Measurements from ENCODE around the gene ESR2. TPM values are rescaled to one million over a fixed set of nuclear protein-coding genes. Genes with fewer than 3 reads are reported as not detected.
A peak's percentile ranks its signal among the peaks of the same experiment; 100 is the strongest.

Gene ESR2
- total RNA-seq, 4 donors from 2014 or later, result 0.14 to 1.4 TPM; not detected in 2

DNA sequence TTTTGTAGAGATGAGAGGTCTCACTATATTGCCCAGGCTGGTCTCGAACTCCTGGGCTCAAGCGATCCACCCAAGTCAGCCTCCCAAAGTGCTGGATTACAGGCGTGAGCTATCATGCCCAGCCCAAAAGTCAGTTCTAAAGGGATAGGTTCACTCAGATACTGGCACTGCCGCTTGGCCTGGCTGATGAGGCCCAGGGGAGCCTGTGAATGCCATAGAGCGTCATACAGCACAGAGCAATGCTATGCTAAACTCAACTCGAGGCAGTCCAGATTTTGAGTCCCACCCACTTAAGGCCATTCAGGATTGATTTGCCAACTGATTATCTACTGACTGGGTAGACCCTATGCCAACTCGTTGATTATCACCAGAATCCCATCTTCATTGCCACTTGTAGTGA lies 179.4 kb downstream of the ESR2 start:
- peaks cover 0 to 7% (median 0%) of the 10 kb centered on the region in 4 donors for H3K36me3 ChIP-seq
- no peak overlapping the region for H3K27ac ChIP-seq
- DNase-seq, result no peak
- H3K4me1 ChIP-seq, result peaks cover 0 to 23% (median 4%) of the 10 kb centered on the region in 4 donors
- intact Hi-C loops (cut with DNase I; ENCODE audit: low total_unique reads), result no loop called here
- no peaks in the 10 kb centered on the region for H3K9me3 ChIP-seq
- H3K4me3 ChIP-seq, result no peak overlapping the region
- H3K27me3 ChIP-seq, result no peaks in the 10 kb centered on the region
- no peak for TF ChIP-seq EP300 (IDR thresholded peaks at IDR 0.05; ENCODE audit: low read depth)
- TF ChIP-seq, protein P1, sequence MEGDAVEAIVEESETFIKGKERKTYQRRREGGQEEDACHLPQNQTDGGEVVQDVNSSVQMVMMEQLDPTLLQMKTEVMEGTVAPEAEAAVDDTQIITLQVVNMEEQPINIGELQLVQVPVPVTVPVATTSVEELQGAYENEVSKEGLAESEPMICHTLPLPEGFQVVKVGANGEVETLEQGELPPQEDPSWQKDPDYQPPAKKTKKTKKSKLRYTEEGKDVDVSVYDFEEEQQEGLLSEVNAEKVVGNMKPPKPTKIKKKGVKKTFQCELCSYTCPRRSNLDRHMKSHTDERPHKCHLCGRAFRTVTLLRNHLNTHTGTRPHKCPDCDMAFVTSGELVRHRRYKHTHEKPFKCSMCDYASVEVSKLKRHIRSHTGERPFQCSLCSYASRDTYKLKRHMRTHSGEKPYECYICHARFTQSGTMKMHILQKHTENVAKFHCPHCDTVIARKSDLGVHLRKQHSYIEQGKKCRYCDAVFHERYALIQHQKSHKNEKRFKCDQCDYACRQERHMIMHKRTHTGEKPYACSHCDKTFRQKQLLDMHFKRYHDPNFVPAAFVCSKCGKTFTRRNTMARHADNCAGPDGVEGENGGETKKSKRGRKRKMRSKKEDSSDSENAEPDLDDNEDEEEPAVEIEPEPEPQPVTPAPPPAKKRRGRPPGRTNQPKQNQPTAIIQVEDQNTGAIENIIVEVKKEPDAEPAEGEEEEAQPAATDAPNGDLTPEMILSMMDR (IDR thresholded peaks at IDR 0.05), result no peak
- no peak for TF ChIP-seq POLR2AphosphoS5 (IDR thresholded peaks at IDR 0.05)
- no peak for TF ChIP-seq POLR2A (IDR thresholded peaks at IDR 0.05)
- 91% methylated on average over 7 of the region's 7 CpGs; no CpG with 5 or more reads in 1 of the 2 donors for WGBS, 2 donors (ENCODE audit: low coverage in 1 of 2)
- in situ Hi-C loops (cut with MboI; ENCODE audit: low pct_ligation_motif_present in 1 of 4, low pct_unique_long_range_greater_than_20kb in 1 of 4, low sequenced_read_pairs in 3 of 4), result no loop called here

- WGBS, 2 donors (ENCODE audit: low coverage in 1 of 2), result 13 to 52% methylated on average over 3 to 9 of the region's 9 CpGs
- TF ChIP-seq, protein P1 (IDR thresholded peaks at IDR 0.05), result no peak
- TF ChIP-seq EP300 (IDR thresholded peaks at IDR 0.05; ENCODE audit: low read depth) (no peak), POLR2A (IDR thresholded peaks at IDR 0.05) (no peak), POLR2AphosphoS5 (IDR thresholded peaks at IDR 0.05) (no peak)
- no peak for DNase-seq
- in situ Hi-C loops (cut with MboI; ENCODE audit: low pct_ligation_motif_present in 1 of 4, low pct_unique_long_range_greater_than_20kb in 1 of 4, low sequenced_read_pairs in 3 of 4), result no loop called here
- Histone ChIP-seq H3K4me1 (peaks cover 0 to 23% (median 4%) of the 10 kb centered on the region in 4 donors), H3K36me3 (peaks cover 0 to under 1% (median 0%) of the 10 kb centered on the region in 4 donors), H3K27me3 (no peaks in the 10 kb centered on the region), H3K4me3 (no peak overlapping the region), H3K27ac (peak overlapping the region; percentile 68 to 80 (median 76)), H3K9me3 (no peaks in the 10 kb centered on the region)
- intact Hi-C loops (cut with DNase I; ENCODE audit: low total_unique reads), result no loop called here
Measured at GRCh38 chr14:64114166-64114565, 180.0 kb downstream of the ESR2 start.

DNA sequence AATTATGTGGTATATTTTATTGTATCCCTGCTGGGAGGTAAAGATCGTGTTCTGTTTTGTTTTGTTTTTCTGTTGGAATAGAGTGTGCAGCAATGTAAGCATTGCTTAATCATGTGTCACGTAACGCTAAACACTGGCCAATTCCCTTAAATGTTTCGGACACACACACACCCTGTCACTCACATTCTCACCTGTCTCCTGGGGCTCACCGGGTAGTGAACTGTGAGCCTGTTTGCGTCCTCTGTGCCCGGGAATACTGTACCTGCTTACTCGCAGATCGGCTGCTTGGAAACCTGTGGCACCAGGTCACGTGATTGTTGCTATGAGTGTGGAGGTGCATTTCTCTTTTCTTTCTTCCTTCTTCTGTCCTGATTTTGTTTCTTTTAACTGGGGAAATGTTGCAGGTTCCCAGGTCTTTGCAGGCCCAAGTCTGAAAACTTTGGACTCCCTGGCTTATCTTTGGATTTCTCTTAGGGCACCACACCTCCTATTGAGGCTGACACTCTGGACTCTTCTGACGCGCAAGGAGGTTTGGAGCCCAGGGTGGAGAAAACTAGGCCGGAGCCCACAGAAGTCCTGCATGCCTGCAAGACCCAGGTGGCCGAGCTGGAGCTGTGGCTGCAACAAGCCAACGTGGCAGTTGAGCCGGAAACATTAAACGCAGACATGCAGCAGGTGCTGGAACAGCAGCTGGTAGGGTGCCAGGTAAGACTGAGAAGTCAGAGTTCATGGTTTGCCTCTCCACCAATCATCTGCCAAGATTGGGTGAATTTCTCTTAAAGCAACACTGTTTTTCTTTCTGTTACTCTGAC lies 181.1 kb downstream of the ESR2 start:
- peak overlapping the region; percentile 68 to 80 (median 76) for H3K27ac ChIP-seq
- H3K4me1 ChIP-seq, result peaks cover 0 to 23% (median 4%) of the 10 kb centered on the region in 4 donors
- in situ Hi-C loops (cut with MboI; ENCODE audit: low pct_ligation_motif_present in 1 of 4, low pct_unique_long_range_greater_than_20kb in 1 of 4, low sequenced_read_pairs in 3 of 4), result no loop called here

DNA sequence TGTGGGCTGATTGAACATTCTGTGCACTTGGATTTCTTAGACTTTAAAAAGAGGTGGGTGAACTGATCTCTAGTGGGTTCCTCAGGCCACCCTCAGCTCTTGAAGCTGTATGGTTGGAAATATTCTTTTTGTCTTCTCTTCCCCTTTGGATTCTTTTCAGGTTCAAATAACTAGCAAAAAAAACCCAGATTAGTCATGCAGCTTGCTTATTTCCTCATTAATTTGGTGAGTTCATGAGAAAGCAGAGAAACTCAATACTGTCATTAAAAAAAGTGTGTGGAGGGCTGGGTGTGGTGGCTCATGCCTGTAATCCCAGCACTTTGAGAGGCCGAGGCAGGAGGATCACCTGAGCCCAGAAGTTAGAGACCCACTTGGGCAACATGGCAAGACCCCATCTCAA lies 183.4 kb downstream of the ESR2 start:
- intact Hi-C loops (cut with DNase I; ENCODE audit: low total_unique reads) (no loop called here), in situ Hi-C loops (cut with MboI; ENCODE audit: low pct_ligation_motif_present in 1 of 4, low pct_unique_long_range_greater_than_20kb in 1 of 4, low sequenced_read_pairs in 3 of 4) (no loop called here)
- Histone ChIP-seq H3K9me3 (no peaks in the 10 kb centered on the region), H3K27me3 (no peaks in the 10 kb centered on the region), H3K4me3 (no peak overlapping the region), H3K36me3 (peaks cover 0 to 16% (median 5%) of the 10 kb centered on the region in 4 donors), H3K4me1 (peaks cover 0 to 23% (median 4%) of the 10 kb centered on the region in 4 donors), H3K27ac (peak overlapping the region in 1 of 4 donors; percentile 68)
- no peak for DNase-seq
- 92% methylated on average over 1 of the region's 1 CpG; no CpG with 5 or more reads in 1 of the 2 donors for WGBS, 2 donors (ENCODE audit: low coverage in 1 of 2)
- no peak for TF ChIP-seq EP300 (IDR thresholded peaks at IDR 0.05; ENCODE audit: low read depth)
- TF ChIP-seq, protein P1 (IDR thresholded peaks at IDR 0.05), result no peak
- no peak for TF ChIP-seq POLR2AphosphoS5 (IDR thresholded peaks at IDR 0.05)
- no peak for TF ChIP-seq POLR2A (IDR thresholded peaks at IDR 0.05)

More for the DNA sequence above, 181.1 kb downstream of the ESR2 start:
- DNase-seq, result peak; percentile 75
- intact Hi-C loops (cut with DNase I; ENCODE audit: low total_unique reads), result no loop called here
- Histone ChIP-seq H3K36me3 (peaks cover 0 to 4% (median 0%) of the 10 kb centered on the region in 4 donors), H3K27me3 (no peaks in the 10 kb centered on the region), H3K4me3 (peak overlapping the region in 1 of 4 donors; percentile 12), H3K9me3 (no peaks in the 10 kb centered on the region)
- TF ChIP-seq, protein P1 (IDR thresholded peaks at IDR 0.05), result no peak
- TF ChIP-seq POLR2AphosphoS5 (IDR thresholded peaks at IDR 0.05), result peak in 1 of 3 donors; percentile 40
- WGBS, 2 donors (ENCODE audit: low coverage in 1 of 2), result 44 to 60% methylated on average over 10 to 17 of the region's 17 CpGs

All from transverse colon (tissue), 4 donors.